SK-N-MC (cell line): Measurements from ENCODE around the gene HEMK1.

ENCODE experiments used
- EZH2 ChIP-seq: fragments of 200-600 bp; sonication (generic); IDR thresholded peaks from one replicate; pipeline ENCODE4 v1.6.1; 2017; ENCODE audit warnings: antibody characterized with exemption
- POLR2AphosphoS5 ChIP-seq: IDR thresholded peaks from 2 replicates; pipeline ENCODE4 v1.6.1; 2012; ENCODE audit warnings: mild to moderate bottlenecking, low read depth, low read length, borderline replicate concordance

- TF ChIP-seq EZH2, result no peak
- TF ChIP-seq POLR2AphosphoS5, result no peak
Observed at GRCh38 chr3:50604628-50605588, 35.6 kb downstream of the HEMK1 start.
